Mucosa of descending colon (tissue), 3 donors: ENCODE data around the gene DDX24. TPM values are rescaled to one million over a fixed set of nuclear protein-coding genes. Genes with fewer than 3 reads are reported as not detected.

Experiments used
- ATAC-seq: fragments of 200-7000 bp; cut with Tn5 transposase; one replicate; pipeline ENCODE4 v1.9.1; 2020; ENCODE audit warnings: mild to moderate bottlenecking, moderate library complexity
- DNase-seq, 3 donors: peaks; one replicate each; pipeline ENCODE4 v3.0.0-alpha.2; 2020
- H3K36me3 ChIP-seq: fragments of 200-600 bp; one replicate; pipeline ENCODE4 v1.8.0; 2021; ENCODE audit warnings: low read depth, mild to moderate bottlenecking
- H3K4me1 ChIP-seq: fragments of 200-600 bp; one replicate; pipeline ENCODE4 v1.8.0; 2021; ENCODE audit warnings: low read depth, mild to moderate bottlenecking
- H3K4me3 ChIP-seq: fragments of 200-600 bp; one replicate; pipeline ENCODE4 v1.8.0; 2021; ENCODE audit warnings: mild to moderate bottlenecking
- H3K9me3 ChIP-seq: fragments of 200-600 bp; one replicate; pipeline ENCODE4 v1.8.0; 2021; ENCODE audit warnings: mild to moderate bottlenecking
- intact Hi-C, 2 donors: fragments of 100-400 bp; cut with DNase I in 1 of 2; cut with micrococcal nuclease in 1 of 2; formaldehyde crosslinking; loops; one replicate each; pipeline versions ENCODE4 v1.11.0 to v1.11.1; 2022; cut with DNase I, micrococcal nuclease
- total RNA-seq, 3 donors: library from RNA; stranded (reverse); fragmentation: NEBNext Ultra II Directional in 2 of 3; extraction: Animal tissue kit (Norgen Biotek cat#: 25700) in 2 of 3; gene quantifications; one replicate each; pipeline versions ENCODE4 v1.2.1 to v1.2.4, GENCODE V29; 2021 to 2023
- TF ChIP-seq, protein P1 (sequence below): fragments of 200-600 bp; IDR thresholded peaks from one replicate; pipeline ENCODE4 v1.8.0; 2022; ENCODE audit warnings: antibody characterized with exemption, mild to moderate bottlenecking
- donor health status: DM: no; HTN: no; CAD: no; lungs with moderate emphysema.
- donor health status: DM: no; HTN: no; CAD: no.
- donor health status: DM: no; HTN: yes; CAD: no.

The DDX24 gene
- total RNA-seq, 3 donors from 2014 or later, result 90.6 to 197 (median 107) TPM

DNA sequence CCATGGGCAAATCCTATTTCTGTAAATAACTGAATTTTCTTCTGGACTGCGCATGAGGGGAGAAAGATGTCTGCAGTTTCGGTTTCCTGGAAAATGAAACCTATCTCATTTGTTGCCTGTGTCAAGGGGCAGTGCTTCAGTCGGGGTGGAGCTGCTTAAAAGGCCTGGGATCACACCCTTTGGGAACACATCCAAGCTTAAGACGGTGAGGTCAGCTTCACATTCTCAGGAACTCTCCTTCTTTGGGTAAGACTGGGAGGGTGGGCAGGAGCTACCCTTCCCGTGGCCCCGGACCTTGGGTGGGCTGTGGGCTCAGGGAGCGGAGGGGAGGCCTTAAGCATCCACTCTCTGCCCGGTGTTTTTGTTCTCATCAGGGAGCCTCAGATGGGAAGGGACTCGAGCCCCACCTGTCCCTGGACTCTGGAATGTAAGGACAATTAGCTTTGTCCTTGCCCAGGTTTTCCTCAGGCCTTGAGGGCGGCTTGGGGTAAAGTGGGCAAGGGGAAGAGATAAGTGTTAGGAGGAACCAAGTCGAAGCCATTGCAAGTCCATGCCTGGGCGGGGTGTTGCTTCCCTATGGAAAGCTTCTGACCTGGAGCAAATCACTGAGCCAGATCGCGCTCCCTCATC is 29.7 kb upstream of the DDX24 start, which contains the start of gene IFI27:
Gene IFI27 (plus strand): TSS at position 185 of the 630 bp plus-strand sequence.
- peak; percentile 67 to 83 (median 72) for DNase-seq
- peak; percentile 83 for ATAC-seq
- Histone ChIP-seq H3K4me1 (peaks cover 25% of the 10 kb centered on the region), H3K9me3 (no peaks in the 10 kb centered on the region), H3K36me3 (no peaks in the 10 kb centered on the region), H3K4me3 (peak within 1 kb of the TSS; percentile 1)
- intact Hi-C loops, result loop anchor here in 1 of 2 donors (2.0 kb wide), 1 partner anchor 30 kb away; the partner anchor contains the start of genes DDX24 and IFI27L1
- TF ChIP-seq, protein P1, sequence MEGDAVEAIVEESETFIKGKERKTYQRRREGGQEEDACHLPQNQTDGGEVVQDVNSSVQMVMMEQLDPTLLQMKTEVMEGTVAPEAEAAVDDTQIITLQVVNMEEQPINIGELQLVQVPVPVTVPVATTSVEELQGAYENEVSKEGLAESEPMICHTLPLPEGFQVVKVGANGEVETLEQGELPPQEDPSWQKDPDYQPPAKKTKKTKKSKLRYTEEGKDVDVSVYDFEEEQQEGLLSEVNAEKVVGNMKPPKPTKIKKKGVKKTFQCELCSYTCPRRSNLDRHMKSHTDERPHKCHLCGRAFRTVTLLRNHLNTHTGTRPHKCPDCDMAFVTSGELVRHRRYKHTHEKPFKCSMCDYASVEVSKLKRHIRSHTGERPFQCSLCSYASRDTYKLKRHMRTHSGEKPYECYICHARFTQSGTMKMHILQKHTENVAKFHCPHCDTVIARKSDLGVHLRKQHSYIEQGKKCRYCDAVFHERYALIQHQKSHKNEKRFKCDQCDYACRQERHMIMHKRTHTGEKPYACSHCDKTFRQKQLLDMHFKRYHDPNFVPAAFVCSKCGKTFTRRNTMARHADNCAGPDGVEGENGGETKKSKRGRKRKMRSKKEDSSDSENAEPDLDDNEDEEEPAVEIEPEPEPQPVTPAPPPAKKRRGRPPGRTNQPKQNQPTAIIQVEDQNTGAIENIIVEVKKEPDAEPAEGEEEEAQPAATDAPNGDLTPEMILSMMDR, result no peak

- no peak for DNase-seq
- Histone ChIP-seq H3K4me3 (no peak overlapping the region), H3K36me3 (no peaks in the 10 kb centered on the region), H3K4me1 (peaks cover 24% of the 10 kb centered on the region), H3K9me3 (no peaks in the 10 kb centered on the region)
- intact Hi-C loops, result loop anchor here in 1 of 2 donors (2.0 kb wide), 1 partner anchor 29 kb away; the partner anchor contains the start of genes DDX24 and IFI27L1
- TF ChIP-seq, protein P1, result no peak
- ATAC-seq, result no peak
These were observed 28.9 kb upstream of the DDX24 start for GRCh38 chr14:94109915-94110250.

DNA sequence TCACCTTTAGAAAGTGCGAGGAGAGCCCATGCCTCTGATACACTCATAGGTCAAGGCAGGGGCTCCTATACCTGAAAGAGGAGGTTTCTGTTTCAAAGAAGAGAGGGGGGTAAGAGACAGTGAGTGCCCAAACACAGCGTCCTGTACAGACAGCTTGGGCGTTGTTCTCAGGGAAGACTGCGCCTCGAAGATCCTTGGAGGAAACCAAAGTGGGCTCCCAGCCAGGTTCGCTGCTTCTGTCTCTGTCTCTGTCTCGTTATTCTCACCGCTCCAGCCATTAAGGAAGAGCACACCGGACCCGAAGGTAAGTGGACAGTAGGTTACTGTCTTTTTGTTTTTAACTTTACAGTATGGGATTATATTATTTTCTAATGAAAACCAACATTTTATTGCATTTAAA is 23.7 kb upstream of the DDX24 start:
- Histone ChIP-seq H3K4me1 (peaks cover 8% of the 10 kb centered on the region), H3K4me3 (no peak overlapping the region), H3K9me3 (no peaks in the 10 kb centered on the region), H3K36me3 (no peaks in the 10 kb centered on the region)
- TF ChIP-seq, protein P1, result no peak
- no peak for DNase-seq
- ATAC-seq, result no peak
- intact Hi-C loops, result no loop called here

- Histone ChIP-seq H3K9me3 (no peaks in the 10 kb centered on the region), H3K4me3 (no peak overlapping the region), H3K4me1 (peaks cover 8% of the 10 kb centered on the region), H3K36me3 (no peaks in the 10 kb centered on the region)
- ATAC-seq (peak; percentile 2), DNase-seq (no peak)
- intact Hi-C loops, result no loop called here
- TF ChIP-seq, protein P1, result no peak
These were observed 22.6 kb upstream of the DDX24 start for GRCh38 chr14:94103554-94104150.

- TF ChIP-seq, protein P1, result no peak
- H3K4me1 ChIP-seq, result peaks cover 8% of the 10 kb centered on the region
- intact Hi-C loops, result no loop called here
- peak in 2 of 3 donors; percentile 40 to 55 for DNase-seq
- no peak overlapping the region for H3K4me3 ChIP-seq
- no peaks in the 10 kb centered on the region for H3K36me3 ChIP-seq
- no peaks in the 10 kb centered on the region for H3K9me3 ChIP-seq
- ATAC-seq, result peak; percentile 93
These were observed 21.9 kb upstream of the DDX24 start for GRCh38 chr14:94102768-94103482.
